ENCODE measurements around the gene C5.
"Not testable (repeated sequence)": the region's sequence is repeated elsewhere in the genome, so short reads cannot be mapped to it uniquely, and the experiment has no call there.

C5 gene

DNA sequence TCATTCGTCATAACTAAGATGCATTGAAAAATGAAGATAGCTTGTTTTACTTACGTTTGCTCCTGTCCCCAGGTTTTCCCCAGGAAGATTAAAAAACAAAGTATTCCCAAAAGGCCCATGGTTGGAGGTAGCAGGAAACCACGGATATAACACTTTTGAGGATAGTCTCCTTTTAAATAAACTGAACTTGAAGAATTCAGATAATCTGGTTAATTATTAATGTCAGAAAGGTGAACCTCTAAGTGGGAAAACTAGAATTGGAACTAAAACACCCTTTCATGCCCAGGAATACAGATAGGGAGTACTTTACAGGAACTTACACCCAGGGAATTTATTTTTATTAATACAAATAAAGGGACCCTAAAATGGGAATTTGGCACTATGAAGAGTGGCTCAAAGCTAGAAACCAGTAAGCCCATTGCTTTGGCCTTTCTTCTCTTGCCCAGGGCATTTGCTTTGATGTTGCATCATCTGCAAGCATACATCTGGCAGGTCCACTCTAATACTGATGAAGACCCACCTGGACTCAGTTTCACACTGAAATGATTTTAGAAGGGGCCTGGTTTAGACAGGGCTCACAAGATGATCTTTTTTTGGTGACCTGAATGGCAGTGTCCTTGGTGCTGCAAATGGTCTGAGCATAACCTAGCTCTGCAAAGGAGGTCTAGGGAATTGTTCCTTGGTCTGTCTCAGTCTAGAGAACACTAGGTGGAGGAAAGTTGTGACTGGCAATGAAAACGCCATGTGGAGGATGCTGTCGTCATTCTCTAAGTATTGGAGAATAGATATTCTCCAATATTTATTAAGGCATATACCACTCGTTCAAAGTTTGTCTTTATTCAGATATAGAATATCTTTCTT lies at the start of gene C5:
C5 (minus strand) TSS at position 148 of the 861 bp plus-strand sequence; CDS start at position 119, 29 bp downstream.
- no peak within 1 kb of the TSS for H3K27ac Mint-ChIP-seq (ENCODE audit: low read depth)
- no peaks in the 10 kb centered on the region for H3K4me1 Mint-ChIP-seq
- no peaks in the 10 kb centered on the region for H3K36me3 Mint-ChIP-seq (ENCODE audit: insufficient read depth)
- ATAC-seq (replicated peaks; ENCODE audit: extremely low read depth, poor library complexity, severe bottlenecking) (no peak), DNase-seq (ENCODE audit: low spot score in 2 of 2) (no peak)
- no peak within 1 kb of the TSS for H3K4me3 Mint-ChIP-seq
- no peaks in the 10 kb centered on the region for H3K9me3 Mint-ChIP-seq
- H3K27me3 Mint-ChIP-seq = no peaks in the 10 kb centered on the region

DNA sequence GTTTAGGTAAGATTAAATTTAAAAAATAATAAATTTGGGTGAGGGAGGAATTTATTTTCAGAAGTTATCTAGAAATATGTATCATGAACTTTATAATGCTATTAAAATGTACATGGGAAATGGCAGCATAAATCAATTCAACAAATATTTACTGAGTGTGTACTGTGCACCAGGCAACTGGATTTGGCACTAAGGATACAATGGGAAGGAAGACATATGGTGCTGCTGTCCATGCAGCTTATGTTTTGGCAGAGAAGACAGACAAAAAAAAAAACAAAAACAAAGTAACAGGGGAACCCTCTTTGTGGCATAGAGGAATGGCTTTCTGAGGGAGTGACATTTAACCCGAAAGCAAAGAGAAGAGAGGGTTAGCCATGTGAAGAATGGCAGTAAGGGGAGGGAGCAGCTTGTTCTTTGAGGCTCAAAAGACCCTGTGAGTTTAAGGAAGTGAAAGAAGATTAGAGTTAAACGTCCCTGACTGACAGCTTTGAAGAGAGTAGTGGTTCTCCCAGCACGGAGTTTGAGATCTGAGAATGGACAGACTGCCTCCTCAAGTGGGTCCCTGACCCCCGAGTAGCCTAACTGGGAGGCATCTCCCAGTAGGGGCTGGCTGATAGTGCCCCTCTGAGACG lies 48.6 kb upstream of the C5 start:
- peak overlapping the region; percentile 30 for H3K27ac Mint-ChIP-seq (ENCODE audit: low read depth)
- H3K9me3 Mint-ChIP-seq = peaks cover 7% of the 10 kb centered on the region
- DNase-seq (ENCODE audit: low spot score in 2 of 2) = no peak
- no peaks in the 10 kb centered on the region for H3K27me3 Mint-ChIP-seq
- ATAC-seq (replicated peaks; ENCODE audit: extremely low read depth, poor library complexity, severe bottlenecking) = no peak
- peaks cover 5% of the 10 kb centered on the region for H3K4me1 Mint-ChIP-seq
- H3K36me3 Mint-ChIP-seq (ENCODE audit: insufficient read depth) = peaks cover 18% of the 10 kb centered on the region
- H3K4me3 Mint-ChIP-seq = no peak overlapping the region

DNA sequence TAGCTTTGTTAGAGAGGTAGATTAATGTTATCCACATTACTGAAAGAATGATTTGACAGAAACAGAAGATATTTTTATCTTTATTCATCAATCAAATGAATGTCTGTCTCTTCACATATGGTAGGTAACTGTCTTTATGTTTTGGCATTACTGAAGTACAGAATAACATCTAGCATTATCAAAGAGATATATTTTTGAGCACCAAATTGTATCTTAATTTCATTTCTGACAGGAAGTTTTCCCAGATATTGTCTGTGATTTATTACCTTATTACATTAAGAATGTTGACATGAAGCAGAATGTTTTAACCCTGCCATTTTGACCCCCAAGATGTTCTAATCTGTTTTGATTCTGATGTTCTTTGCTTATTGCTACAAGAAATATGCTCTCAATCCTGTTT lies 45.0 kb upstream of the C5 start:
- DNase-seq (ENCODE audit: low spot score in 2 of 2) (no peak), ATAC-seq (replicated peaks; ENCODE audit: extremely low read depth, poor library complexity, severe bottlenecking) (no peak)
- H3K27ac Mint-ChIP-seq (ENCODE audit: low read depth) = no peak overlapping the region
- no peaks in the 10 kb centered on the region for H3K9me3 Mint-ChIP-seq
- H3K4me1 Mint-ChIP-seq = peaks cover 12% of the 10 kb centered on the region
- H3K36me3 Mint-ChIP-seq (ENCODE audit: insufficient read depth) = peaks cover 42% of the 10 kb centered on the region
- no peaks in the 10 kb centered on the region for H3K27me3 Mint-ChIP-seq
- H3K4me3 Mint-ChIP-seq = no peak overlapping the region

DNA sequence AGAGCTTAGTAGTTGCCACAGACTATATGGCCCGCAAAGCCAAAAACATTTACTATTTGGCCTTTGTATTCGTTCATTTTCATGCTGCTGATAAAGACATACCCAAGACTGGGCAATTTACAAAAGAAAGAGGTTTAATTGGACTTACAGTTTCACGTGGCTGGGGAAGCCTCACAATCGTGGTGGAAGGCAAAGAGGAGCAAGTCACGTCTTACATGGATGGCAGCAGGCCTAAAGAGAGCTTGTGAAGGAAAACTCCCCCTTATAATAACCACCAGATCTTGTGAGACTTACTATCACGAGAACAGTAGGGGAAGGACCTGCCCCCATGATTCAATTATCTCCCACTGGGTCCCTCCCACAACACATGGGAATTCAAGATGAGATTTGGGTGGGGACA lies 40.7 kb upstream of the C5 start:
- DNase-seq (ENCODE audit: low spot score in 2 of 2); H3K4me3 Mint-ChIP-seq; ATAC-seq (replicated peaks; ENCODE audit: extremely low read depth, poor library complexity, severe bottlenecking); H3K9me3 Mint-ChIP-seq; H3K27me3 Mint-ChIP-seq: not testable (repeated sequence)
- Mint-ChIP-seq H3K4me1 (peaks cover 33% of the 10 kb centered on the region), H3K27ac (ENCODE audit: low read depth) (peak overlapping the region; percentile 33), H3K36me3 (ENCODE audit: insufficient read depth) (peaks cover 46% of the 10 kb centered on the region)

DNA sequence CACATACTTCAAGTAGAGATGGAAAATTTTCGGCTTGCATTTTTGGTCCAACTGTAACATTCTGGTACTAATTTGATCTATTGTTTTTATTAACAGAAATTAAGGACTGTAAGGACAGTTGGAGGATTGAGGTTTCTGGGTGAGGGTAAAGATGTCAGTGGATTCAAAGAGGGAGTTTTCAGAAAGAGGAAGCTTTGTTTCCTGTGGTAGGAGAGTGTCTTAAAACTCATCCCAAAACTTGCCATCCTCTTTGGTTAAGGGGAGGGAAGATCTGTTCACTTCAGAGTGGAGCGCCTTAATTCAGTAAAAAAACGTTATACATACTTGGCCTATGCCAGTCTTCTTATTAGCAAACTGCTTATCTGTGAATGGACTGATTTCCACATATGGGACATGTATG lies 38.5 kb upstream of the C5 start:
- no peaks in the 10 kb centered on the region for H3K9me3 Mint-ChIP-seq
- peak overlapping the region; percentile 49 for H3K27ac Mint-ChIP-seq (ENCODE audit: low read depth)
- H3K36me3 Mint-ChIP-seq (ENCODE audit: insufficient read depth) = peaks cover 52% of the 10 kb centered on the region
- peaks cover 40% of the 10 kb centered on the region for H3K4me1 Mint-ChIP-seq
- no peak for ATAC-seq (replicated peaks; ENCODE audit: extremely low read depth, poor library complexity, severe bottlenecking)
- no peak for DNase-seq (ENCODE audit: low spot score in 2 of 2)
- no peaks in the 10 kb centered on the region for H3K27me3 Mint-ChIP-seq
- H3K4me3 Mint-ChIP-seq = no peak overlapping the region

DNA sequence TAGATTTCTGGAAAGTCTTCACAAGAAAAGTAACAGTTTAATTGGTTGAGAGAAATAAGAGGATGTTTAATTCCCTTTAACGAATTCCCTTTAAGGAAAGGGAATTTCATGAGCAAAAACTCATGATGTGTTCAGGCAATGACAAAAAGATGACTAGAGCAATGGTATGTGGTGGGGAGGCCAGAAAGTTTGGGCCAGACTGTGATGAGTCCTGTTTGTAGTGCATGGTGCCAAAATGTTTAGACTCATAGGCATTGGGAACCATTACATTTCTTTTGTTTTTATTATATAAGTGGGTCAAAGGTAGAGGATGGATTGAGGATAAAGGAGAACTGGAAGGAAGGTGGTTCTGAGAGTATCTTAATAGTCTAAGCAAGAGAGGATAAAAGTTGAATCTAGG lies 35.6 kb upstream of the C5 start:
- Mint-ChIP-seq H3K4me3 (no peak overlapping the region), H3K9me3 (no peaks in the 10 kb centered on the region), H3K27ac (ENCODE audit: low read depth) (peak overlapping the region; percentile 44), H3K4me1 (peaks cover 35% of the 10 kb centered on the region), H3K36me3 (ENCODE audit: insufficient read depth) (peaks cover 52% of the 10 kb centered on the region), H3K27me3 (no peaks in the 10 kb centered on the region)
- no peak for DNase-seq (ENCODE audit: low spot score in 2 of 2)
- no peak for ATAC-seq (replicated peaks; ENCODE audit: extremely low read depth, poor library complexity, severe bottlenecking)

DNA sequence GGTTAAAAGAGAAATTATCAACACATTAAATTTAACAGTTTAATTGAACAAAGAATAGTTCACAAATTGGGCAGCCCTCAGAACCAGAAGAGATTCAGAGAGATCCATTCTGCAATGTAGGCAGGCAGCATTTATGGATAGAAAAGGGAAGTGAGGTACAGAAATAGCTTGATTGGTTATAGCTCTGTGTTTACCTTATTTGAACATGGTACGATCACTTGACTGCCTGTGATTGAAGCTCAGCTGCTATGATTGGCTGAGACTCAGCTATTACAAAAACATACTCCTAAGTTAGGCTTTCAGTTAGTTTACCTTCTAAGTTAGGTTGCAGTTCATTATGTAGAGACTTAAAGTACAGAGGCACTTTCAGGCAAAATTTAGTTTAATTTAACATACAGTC lies 32.0 kb upstream of the C5 start:
- ATAC-seq (replicated peaks; ENCODE audit: extremely low read depth, poor library complexity, severe bottlenecking) (no peak), DNase-seq (ENCODE audit: low spot score in 2 of 2) (no peak)
- Mint-ChIP-seq H3K27me3 (no peaks in the 10 kb centered on the region), H3K4me3 (no peak overlapping the region), H3K9me3 (no peaks in the 10 kb centered on the region), H3K4me1 (peaks cover 24% of the 10 kb centered on the region), H3K36me3 (ENCODE audit: insufficient read depth) (peaks cover 49% of the 10 kb centered on the region), H3K27ac (ENCODE audit: low read depth) (no peak overlapping the region)

DNA sequence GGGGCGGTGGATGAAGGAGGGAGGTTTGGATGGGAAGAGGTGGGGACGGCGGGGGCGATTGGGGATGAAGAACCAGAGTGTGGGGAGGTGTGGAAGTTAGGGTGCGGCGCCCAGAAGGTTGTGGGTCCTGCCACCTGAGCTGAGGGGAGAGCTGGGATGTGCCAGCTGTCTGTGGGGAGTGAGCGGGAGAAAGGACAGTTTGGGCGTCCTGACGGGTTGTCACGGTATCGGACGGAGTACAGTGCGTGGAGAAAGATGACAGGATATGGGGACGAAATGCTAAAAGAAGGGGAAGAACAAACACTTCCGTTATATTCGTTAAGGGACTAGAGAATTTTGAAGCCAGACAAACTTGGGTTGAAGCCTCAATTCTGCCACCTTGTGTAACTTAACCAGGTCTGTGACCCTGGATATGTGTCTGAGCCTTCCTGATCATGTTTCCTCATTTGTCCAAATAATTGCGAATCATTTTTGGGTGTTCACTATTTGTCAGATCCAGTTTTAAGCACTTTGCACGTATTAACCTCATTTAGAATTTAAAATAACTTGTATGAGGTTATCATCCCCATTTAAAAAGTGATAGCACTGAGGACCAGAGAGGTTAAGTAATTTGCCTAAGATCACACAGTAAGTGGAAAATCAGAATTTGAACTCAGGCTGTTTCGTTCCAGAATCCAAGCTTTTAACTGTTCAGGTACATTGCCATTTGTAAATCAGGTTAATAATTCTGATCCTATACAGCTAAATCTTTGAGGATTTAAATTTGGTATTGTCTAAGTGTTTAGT lies 25.4 kb upstream of the C5 start:
- peak overlapping the region; percentile 99 for H3K4me3 Mint-ChIP-seq
- peaks cover 43% of the 10 kb centered on the region for H3K4me1 Mint-ChIP-seq
- no peaks in the 10 kb centered on the region for H3K9me3 Mint-ChIP-seq
- peaks cover 34% of the 10 kb centered on the region for H3K36me3 Mint-ChIP-seq (ENCODE audit: insufficient read depth)
- H3K27ac Mint-ChIP-seq (ENCODE audit: low read depth) = peak overlapping the region; percentile 99
- ATAC-seq (replicated peaks; ENCODE audit: extremely low read depth, poor library complexity, severe bottlenecking) (peak; percentile 40), DNase-seq (ENCODE audit: low spot score in 2 of 2) (peak in 1 of 2 donors; percentile 15)
- no peaks in the 10 kb centered on the region for H3K27me3 Mint-ChIP-seq

DNA sequence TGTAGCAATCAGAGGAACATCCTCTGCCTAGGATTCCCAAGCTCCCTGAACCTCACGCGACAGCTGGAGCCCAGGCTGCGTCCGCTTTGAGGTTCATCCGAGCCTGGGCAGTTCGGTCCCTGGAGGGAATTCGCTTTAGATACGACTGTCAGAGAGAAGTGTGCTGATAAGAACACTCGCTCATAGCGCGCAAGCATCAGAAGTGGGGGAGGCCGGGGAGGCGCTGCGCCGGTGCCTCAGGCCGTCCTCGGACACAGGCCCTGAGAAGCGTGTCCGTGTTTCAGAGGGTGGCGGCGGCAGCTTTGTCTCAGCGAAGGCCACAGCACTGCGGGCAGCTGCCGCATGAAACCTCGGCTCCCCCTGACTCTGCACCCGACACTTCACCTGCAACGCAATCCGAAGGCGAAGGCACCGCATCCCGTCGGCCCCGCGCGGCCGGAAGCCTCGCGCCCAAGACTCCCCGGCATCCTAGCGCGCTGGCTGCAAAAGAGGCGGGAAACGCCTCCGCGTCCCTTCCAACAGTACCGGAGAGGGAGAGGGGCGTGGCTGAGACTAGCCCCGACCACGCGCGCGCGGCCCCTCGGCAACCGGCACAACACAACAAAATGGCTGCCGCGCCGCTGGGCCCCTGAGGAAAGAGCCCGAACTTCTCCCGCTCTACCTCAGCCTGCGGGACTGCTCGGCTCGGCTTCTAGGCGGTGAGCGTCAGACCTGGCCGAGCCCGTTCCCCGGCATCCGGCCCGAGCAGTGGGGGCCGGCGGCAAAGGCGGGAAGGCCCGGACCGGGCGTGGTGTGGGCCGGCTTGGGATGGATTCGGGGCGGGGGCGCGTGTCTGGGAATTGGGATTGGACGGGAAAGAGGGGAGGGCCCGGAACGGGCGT lies 24.5 kb upstream of the C5 start, which contains the start of gene CNTRL:
CNTRL (plus strand) TSS at position 586 of the 881 bp plus-strand sequence. CDS start 13,372 bp downstream, outside the sequence.
- H3K27ac Mint-ChIP-seq (ENCODE audit: low read depth) = peak within 1 kb of the TSS; percentile 99
- H3K36me3 Mint-ChIP-seq (ENCODE audit: insufficient read depth) = peaks cover 31% of the 10 kb centered on the region
- H3K27me3 Mint-ChIP-seq = no peaks in the 10 kb centered on the region
- peak within 1 kb of the TSS; percentile 99 for H3K4me3 Mint-ChIP-seq
- no peaks in the 10 kb centered on the region for H3K9me3 Mint-ChIP-seq
- DNase-seq (ENCODE audit: low spot score in 2 of 2) (peak; percentile 63 to 70), ATAC-seq (replicated peaks; ENCODE audit: extremely low read depth, poor library complexity, severe bottlenecking) (peak; percentile 75)
- peaks cover 43% of the 10 kb centered on the region for H3K4me1 Mint-ChIP-seq

DNA sequence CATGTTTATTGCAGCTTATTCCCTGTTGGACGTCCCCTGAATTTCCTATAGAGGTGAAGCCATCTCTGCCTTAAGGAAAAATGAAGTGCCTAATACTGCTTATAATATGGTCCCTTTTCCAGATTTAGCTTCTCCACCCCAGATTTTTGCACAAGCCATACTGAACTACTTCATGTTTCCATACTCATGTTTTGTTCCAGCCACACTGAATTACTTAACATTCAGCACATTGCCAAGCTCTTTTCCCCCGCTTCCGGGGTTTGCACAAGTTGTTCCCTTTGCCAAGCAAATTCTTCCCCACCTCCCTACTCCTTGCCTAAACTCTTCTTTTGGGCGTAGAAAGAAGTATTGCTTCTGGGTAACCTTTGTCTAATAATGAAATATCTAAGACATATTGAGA lies 23.0 kb upstream of the C5 start:
- H3K27me3 Mint-ChIP-seq = no peaks in the 10 kb centered on the region
- DNase-seq (ENCODE audit: low spot score in 2 of 2) = no peak
- peaks cover 27% of the 10 kb centered on the region for H3K36me3 Mint-ChIP-seq (ENCODE audit: insufficient read depth)
- no peaks in the 10 kb centered on the region for H3K9me3 Mint-ChIP-seq
- H3K4me1 Mint-ChIP-seq = peaks cover 43% of the 10 kb centered on the region
- peak overlapping the region; percentile 99 for H3K4me3 Mint-ChIP-seq
- no peak overlapping the region for H3K27ac Mint-ChIP-seq (ENCODE audit: low read depth)
- ATAC-seq (replicated peaks; ENCODE audit: extremely low read depth, poor library complexity, severe bottlenecking) = no peak

DNA sequence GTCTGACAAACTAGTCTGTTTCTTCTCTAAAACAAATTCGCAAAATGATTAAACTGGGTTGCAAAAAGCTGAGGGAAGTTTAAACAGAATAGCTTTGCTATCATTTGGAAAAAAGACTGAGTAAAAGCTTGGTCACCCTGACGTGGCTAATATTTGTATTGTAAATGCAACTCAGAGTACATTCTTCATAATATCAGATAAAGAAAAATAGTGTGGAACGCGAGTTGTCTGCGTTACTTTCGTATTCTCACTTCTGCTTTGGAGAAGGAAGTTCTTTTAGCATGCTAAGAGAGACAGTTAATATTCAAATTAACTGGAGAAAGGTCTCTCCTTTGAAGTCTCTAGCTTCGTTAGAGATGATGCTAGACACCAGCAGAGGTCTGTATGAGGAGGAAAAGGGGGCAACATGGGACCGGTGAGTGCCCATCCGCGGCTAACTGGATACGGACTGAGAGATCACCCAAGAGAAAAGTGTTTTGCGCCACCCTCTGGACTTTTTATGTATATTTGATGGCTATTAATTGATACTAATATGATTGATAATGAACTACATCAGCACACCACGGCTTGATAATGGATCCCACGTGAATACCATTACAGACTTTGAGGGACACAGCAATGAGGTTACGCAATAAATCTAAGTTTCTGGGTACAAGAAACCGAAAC lies 21.8 kb upstream of the C5 start:
- H3K4me3 Mint-ChIP-seq = peak overlapping the region; percentile 99
- no peaks in the 10 kb centered on the region for H3K9me3 Mint-ChIP-seq
- DNase-seq (ENCODE audit: low spot score in 2 of 2) = peak in 1 of 2 donors; percentile 13
- ATAC-seq (replicated peaks; ENCODE audit: extremely low read depth, poor library complexity, severe bottlenecking) = peak; percentile 20
- peaks cover 37% of the 10 kb centered on the region for H3K4me1 Mint-ChIP-seq
- no peaks in the 10 kb centered on the region for H3K27me3 Mint-ChIP-seq
- H3K36me3 Mint-ChIP-seq (ENCODE audit: insufficient read depth) = peaks cover 27% of the 10 kb centered on the region
- peak overlapping the region; percentile 87 for H3K27ac Mint-ChIP-seq (ENCODE audit: low read depth)

Measured in central memory CD8-positive, alpha-beta T cell (primary cell).